Measurements from ENCODE around the gene AMIGO3.
"Not testable (repeated sequence)": the region's sequence is repeated elsewhere in the genome, so short reads cannot be mapped to it uniquely, and the experiment has no call there.

DNA sequence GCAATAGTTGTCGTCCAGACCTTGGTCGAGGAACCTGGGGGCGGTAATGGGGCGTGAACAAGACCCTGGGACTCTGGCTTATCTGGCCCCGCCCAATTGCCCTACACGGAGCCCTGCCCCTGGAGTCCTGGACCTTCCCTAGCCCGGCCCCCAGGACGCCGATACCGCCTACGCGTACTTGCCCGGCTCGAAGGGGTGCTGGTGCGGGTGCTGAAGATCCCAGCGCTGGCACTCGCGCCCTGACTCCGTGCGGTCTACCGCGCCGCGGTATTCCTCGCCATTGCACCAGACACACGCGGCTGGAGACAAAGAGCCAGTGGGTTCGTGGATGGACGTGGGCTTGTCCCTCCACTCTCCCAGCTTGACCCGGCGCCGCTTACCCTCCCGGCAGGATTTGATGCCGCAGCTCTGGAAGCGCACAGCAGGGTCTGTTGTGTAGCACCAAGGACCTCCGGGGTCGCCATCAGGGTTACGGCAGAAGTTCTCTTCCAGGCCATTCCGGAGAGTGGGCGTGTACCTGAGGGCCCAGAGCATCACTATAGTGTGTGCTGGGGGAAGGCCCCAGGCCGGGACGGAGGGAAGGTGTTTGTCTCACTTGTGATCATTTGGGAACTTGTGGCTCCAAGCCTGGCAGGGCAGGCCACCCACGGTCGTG is 32.6 kb downstream of the AMIGO3 start:
- TF ChIP-seq CTCF (IDR thresholded peaks at IDR 0.05; ENCODE audit: low read depth, low read length); EZH2phosphoT487 (IDR thresholded peaks at IDR 0.05; ENCODE audit: low read depth): not testable (repeated sequence)
